ENCODE measurements around the gene RASA2.

DNA sequence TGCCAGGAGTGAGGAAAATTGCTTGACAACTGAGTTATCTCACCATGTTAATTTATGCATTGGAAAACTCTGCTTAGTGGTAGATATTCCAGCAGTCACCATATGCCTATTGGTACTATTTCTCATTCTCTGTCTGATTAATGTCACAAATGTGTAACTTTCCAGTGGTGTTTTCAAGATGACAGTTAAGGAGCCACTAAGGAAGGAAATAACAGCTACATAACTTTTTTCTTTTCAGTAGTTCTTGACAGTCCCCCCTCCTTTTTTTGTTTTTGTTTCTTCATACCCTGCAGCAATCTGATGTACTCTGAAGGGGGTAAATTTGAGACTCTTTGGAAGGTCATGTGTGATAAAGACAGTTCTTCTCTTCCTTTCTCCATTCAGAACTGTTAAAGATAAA is 13.1 kb downstream of the RASA2 start:
- TF ChIP-seq SIN3A (IDR thresholded peaks at IDR 0.05; ENCODE audit: borderline replicate concordance, low read depth, low read length) (no peak), YY1 (IDR thresholded peaks at IDR 0.05; ENCODE audit: low read depth) (no peak), POLR2AphosphoS5 (IDR thresholded peaks at IDR 0.05; ENCODE audit: low read depth, low read length) (no peak), MEF2A (IDR thresholded peaks at IDR 0.05; ENCODE audit: borderline replicate concordance, low read depth) (no peak), MXI1 (IDR thresholded peaks at IDR 0.05; ENCODE audit: low read depth, low read length) (no peak), GATA2 (CRISPR knock-in tag; IDR thresholded peaks at IDR 0.05) (no peak), TEAD4 (IDR thresholded peaks at IDR 0.05; ENCODE audit: borderline replicate concordance, insufficient read depth) (no peak), TAF1 (IDR thresholded peaks at IDR 0.05; ENCODE audit: borderline replicate concordance, low read depth, low read length) (no peak), EP300 (IDR thresholded peaks at IDR 0.05; ENCODE audit: borderline replicate concordance in 1 of 2, low read depth in 1 of 2, low read length in 1 of 2) (no peak)
- TF ChIP-seq, protein P1, sequence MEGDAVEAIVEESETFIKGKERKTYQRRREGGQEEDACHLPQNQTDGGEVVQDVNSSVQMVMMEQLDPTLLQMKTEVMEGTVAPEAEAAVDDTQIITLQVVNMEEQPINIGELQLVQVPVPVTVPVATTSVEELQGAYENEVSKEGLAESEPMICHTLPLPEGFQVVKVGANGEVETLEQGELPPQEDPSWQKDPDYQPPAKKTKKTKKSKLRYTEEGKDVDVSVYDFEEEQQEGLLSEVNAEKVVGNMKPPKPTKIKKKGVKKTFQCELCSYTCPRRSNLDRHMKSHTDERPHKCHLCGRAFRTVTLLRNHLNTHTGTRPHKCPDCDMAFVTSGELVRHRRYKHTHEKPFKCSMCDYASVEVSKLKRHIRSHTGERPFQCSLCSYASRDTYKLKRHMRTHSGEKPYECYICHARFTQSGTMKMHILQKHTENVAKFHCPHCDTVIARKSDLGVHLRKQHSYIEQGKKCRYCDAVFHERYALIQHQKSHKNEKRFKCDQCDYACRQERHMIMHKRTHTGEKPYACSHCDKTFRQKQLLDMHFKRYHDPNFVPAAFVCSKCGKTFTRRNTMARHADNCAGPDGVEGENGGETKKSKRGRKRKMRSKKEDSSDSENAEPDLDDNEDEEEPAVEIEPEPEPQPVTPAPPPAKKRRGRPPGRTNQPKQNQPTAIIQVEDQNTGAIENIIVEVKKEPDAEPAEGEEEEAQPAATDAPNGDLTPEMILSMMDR (IDR thresholded peaks at IDR 0.05) = no peak
